Muscle of arm (tissue), 12 donors: ENCODE results near the gene PAX8. TPM values are rescaled to one million over a fixed set of nuclear protein-coding genes. Genes with fewer than 3 reads are reported as not detected.

Source experiments
- DNase-seq: peaks from one replicate; pipeline ENCODE4 v3.0.0-alpha.2; 2013
- polyA plus RNA-seq, 12 donors: library from polyadenylated mRNA; unstranded; fragments of 120-200 nt; gene quantifications; one replicate each; pipeline ENCODE4 v1.2.1, GENCODE V29; 2013; ENCODE audit not compliant: insufficient read length in 12 of 12

The PAX8 gene
- polyA plus RNA-seq, 12 donors, result 0.52 to 18.1 (median 2.0) TPM; not detected in 1

DNA sequence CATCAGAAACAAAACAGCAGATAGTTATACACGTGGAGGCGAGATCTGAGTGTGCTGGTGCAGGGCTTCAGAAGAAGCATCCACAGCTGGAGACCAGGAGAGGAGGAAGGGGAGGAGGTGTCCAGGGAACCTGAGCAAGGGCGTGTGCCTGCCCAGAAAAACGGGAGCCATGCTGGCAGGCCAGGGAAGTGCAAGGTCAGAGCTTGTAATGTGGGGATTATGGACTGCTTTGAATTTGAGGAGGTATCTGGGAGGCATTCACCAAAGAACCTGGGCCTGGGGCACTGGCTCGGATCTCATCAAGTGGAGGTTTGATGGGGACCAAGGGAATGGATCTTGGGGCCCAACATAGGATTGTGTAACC is 92.3 kb downstream of the PAX8 start:
- DNase-seq, result no peak

DNA sequence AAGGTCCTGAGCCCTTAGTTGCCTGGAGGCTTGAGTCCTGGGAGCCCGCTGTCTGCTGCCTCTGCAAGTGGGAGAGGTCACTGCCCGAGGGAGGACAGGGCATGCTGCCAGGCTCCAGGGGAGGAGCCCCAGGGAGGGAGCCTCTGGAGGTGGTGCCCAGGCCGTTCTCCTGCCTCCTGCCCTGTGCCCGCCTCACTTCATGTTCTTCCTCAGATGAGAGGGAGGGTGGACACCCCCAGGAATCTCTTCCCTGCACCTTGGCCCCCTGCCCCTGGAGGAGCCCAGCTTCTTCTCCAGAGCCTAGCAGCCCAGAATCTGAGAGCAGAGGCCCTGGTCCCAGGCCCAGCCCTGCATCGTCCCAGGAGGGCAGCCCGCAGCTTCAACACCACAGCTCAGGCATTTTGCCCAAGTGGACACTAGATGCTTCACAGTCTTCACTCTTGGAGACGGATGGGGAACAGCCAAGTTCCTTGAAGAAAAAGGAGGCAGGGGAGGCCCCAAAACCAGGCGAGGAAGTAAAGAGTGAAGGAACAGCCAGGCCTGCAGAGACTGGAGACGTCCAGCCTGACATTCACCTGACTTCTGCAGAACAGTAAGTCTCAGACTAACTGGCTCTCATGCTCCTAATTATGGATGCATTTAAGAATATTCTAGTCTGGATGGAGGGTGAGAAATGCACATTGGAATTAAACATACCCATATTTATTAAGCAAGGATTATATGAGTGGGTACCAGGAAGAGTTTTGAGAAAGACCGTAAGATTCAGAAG is 92.9 kb downstream of the PAX8 start:
- DNase-seq, result no peak

DNA sequence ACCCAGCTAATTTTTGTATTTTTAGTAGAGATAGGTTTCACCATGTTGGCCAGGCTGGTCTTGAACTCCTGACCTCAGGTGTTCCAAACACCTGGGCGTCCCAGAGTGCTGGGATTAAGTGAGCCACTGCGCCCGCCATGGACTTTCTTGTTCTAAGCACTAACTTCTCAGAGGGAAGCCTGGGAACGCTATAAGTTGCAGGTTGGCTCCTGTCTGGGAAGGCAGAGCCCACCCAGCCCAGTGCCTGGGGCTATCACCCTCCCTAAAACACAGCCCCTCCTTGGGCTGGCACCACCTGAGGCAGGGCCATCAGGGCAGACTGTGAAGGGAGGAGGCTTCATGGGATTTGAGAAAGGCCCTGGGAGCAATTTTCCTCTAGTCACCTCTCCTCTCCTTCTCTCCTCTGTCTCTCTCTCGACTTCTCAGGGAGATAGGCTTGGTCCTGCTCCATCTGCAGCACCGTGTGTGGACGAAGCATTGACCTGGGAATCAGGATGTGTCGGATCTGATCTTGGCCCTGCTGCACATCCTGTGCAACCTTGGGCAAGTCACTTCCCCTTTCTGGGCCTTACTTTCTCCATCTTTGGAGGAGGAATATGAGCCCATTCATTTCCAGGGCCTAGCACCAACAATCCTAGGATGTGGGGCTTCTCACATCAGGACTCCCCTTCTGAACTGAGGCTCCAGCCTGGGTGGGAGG is 94.0 kb downstream of the PAX8 start:
- no peak for DNase-seq

DNA sequence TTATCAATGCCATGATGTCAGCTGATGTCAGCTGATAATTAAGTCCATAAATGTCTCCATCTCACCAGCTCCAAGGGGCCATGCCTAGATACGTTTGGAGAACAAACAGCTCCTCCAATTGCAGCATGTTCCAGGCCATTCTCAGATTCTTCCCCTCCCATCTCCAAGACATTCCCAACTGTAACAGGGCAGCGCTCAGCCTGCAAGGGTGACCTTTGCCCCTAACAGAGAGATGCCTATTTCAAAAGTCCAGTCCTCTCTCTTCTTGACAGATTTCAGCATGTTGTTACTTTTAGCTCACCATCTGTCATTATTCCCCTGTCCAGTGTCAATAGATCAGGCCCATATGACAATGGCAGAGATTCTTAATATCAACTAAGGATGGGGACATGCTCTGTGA is 95.0 kb downstream of the PAX8 start:
- no peak for DNase-seq

DNA sequence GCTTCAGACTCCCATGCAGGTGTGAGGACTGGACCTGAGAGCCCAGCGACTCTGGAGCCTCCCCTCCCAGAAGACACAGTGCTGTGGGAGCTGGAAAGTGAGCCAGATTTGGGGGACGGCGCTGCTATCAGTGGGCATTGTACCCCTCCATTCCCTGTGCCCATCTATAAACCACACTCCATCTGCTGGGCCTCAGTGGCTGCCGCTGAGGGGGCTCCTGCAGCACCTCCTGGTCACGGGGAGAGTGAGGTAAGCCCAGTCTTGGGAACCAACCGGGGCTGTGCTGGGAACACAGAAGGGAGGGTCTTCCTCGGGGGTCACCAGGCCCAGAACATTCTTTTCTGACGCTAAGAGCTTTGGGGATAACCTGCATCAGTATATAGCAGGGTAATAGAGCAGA is 95.5 kb downstream of the PAX8 start:
- DNase-seq, result no peak

DNA sequence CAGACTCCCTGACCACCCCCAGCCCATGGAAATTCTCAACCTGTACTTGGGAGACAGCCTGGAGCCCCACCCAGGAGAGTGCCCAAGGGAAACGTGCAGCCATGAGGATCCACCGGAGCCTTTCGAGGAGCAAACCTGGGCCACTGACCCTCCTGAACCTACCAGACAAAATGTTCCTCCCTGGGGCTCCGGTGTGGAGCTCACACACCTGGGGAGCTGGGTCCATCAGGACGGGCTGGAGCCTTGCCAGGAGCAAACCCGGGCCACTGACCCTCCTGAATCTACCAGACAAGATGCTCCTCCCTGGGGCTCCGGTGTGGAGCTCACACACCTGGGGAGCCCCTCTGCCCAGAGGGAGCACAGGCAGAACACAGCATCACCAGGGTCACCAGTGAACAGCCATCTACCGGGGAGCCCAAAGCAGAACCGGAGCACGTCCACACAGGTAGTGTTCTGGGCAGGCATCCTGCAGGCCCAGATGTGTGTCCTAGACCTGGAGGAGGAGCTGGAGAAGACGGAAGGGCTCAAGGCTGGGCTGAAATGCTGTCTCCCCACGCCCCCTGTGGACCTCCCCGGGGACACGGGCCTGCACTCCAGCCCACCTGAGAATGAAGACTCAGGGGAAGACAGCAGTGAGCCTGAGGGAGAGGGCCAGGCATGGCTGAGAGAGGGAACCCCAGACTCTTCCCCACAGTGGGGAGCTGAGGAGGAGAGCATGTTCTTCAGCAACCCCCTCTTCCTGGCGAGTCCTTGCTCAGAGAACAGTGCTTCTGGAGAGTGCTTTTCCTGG is 96.1 kb downstream of the PAX8 start:
- DNase-seq, result no peak

DNA sequence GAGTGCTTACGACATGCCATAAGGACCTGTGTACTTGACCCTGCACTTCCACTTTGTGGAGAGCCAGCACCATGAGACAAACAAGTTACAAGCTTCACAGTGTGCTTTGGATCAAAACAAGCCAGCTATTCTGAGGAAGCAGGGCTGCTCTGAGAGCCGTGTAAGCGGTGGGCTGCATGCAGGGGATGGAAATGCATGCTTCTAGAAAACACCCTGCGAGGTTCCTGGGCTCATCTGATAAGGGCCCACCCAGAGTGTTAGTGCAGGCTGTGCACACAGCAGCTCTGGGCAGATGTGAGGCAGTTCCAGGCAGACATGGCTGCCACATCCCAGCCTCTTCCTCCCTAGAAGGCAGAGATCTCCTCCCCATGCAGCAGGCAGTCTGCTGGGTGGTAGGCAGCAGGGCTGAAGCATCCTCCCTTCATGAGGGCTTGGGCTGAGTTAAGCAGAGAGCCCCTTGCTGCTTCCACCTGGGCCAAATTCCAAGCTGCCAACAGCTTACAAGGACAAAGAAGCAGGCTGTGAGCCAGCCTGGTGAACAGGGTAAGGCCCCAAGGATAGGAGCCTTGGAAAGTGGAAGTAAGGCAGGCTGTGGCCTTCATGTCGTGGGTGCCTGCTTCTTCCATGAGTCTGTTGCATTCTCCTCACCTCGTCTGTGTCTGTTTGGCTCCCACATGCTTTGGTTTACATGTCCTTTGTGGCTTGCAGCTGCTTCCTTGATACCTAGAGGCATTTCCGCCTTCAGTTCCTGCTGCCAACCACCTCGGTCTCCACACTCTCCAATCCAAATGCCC is 97.3 kb downstream of the PAX8 start:
- DNase-seq, result no peak

DNA sequence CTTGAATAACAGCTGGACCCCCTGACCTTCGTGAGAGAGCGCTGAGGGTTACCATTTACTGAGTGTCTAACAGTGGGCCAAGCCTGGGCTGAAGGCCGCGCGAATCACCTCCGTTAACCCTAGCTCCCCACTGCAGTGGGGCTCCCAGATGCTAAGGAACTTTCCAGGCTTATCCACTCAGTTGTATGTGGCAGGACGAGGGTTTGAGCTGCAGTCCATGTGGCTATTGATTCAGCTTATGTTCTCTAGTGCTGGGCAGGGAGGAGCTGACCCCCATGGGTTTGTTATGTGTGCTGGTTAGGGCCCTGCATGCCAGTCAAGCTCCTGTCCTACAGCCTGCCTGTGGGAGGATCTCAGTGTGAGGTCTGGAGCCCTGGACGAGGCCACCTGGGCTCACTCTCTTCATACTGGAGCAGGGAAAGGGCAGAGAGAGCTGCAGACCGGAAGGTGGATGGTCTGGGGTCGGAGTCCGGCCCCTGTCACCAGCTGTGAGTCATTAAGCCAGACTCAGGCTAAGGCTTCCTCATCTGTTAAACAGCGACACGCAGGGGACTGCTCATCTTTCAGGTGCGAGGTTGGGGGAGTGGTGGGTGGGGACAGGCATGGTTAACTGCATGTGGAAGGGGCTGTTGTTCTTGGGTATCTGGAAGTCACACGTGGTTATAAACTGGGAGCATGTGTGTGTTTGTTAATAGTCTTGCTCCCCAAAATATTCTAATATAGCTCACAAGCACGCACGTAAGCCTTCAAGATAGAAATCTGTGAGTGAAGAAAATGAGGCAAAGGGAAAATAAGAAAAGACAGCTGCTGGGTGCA is 98.4 kb downstream of the PAX8 start:
- DNase-seq, result no peak

DNA sequence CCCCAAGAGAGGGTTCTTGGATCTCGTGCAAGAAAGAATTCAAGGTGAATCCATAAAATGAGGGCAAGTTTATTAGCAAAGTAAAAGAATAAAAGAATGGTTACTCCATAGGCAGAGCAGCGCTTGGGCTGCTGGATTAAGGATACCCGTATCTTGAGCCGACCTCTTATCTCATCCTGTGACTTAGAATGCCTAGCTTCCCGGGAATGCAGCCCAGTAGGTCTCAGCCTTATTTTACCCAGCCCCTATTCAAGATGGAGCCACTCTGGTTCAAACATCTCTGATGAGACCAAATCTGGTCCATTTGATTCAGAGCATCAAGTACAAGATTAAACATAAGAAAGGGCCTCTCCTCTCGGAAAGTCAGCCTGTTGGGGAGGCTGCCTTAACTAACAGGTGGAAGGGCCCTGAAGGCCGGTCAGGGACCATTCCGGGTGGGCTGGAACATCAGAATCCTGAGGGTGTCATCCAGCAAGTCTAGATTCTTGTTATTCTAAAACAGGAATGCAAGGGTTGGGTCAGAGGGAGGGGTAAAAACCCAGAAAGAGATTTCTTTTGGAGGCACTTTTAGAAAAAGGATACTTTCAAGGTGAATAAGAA is 99.2 kb downstream of the PAX8 start:
- no peak for DNase-seq

DNA sequence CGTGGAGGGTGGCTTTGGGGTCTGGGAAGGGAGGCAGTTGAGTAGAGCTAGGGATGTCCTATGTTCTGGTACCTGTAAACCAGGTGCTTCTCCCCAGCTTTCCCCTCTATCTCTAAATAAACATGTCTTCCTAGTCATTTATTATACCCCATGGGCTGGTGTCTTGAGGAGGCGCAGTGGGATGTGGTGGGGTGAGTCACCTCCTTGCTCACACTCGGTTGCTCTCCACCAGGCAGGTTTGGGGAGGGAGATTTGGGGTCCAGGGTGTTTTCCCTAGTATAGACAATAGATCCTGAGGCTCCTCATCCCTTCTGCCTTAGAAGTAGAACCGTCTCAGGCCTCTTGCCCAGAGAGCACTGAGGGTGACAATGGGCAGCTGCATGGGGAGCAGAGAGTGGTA is 99.8 kb downstream of the PAX8 start:
- DNase-seq, result no peak

DNA sequence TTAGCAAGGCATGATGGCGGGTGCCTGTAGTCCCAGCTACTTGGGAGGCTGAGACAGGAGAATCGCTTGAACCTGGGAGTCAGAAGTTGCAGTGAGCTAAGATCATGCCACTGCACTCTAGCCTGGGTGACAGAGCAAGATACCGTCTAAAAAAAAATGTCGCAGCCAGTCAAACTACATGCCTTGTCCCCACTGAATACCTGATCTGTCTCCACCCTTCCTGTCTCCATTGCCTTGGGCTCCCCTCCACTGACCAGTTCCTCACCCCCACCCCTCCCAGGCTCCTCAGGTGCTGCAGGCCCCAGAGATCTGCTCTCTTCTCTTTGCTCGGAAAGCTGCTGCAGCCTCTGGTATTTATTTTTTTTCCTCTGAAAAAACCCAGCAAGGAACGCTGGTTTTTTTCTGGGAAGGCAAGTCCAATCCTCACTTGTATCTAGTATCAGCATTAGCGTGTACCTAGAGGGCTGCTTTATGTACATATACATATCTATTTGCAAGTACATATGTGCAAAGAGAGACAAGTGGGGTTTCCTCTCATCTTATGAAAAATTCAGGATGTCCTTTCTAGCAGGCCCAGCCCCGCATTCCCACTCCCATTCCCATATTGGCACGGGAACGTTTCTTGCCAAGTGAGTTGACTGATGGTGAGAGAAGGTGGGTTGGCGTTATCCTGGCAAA is 100.5 kb downstream of the PAX8 start:
- DNase-seq, result no peak

DNA sequence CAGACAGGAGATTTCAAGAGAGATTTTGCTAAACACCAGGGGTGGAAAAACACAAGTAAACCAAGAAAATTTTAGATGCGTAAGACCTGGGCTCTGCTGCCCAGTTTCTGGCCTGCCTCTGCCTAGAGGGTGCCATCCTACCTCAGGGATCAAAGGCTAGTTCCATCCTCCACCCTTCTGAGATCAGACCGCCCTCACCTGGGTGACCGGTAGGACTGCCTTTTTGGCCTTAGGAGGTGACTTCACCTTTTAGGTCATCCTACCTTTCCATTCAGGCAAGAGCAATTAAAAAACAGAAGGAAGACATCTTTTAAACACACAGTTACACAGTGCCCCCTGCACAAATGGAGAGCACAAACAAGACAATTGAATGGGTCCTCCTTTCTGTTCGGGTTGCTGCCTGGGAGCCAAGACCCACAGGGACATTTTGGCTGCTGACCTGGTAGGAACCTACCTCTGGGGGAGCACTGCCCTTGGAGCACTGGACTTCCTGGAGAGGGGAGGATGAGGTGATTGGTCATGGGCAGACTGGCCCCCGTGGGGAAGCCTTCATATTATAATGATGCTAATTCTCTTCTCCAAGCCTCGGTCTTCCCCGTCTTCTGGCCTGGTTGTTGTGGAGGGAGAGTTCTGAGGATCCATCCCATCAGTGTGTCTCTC is 101.9 kb downstream of the PAX8 start:
- no peak for DNase-seq

DNA sequence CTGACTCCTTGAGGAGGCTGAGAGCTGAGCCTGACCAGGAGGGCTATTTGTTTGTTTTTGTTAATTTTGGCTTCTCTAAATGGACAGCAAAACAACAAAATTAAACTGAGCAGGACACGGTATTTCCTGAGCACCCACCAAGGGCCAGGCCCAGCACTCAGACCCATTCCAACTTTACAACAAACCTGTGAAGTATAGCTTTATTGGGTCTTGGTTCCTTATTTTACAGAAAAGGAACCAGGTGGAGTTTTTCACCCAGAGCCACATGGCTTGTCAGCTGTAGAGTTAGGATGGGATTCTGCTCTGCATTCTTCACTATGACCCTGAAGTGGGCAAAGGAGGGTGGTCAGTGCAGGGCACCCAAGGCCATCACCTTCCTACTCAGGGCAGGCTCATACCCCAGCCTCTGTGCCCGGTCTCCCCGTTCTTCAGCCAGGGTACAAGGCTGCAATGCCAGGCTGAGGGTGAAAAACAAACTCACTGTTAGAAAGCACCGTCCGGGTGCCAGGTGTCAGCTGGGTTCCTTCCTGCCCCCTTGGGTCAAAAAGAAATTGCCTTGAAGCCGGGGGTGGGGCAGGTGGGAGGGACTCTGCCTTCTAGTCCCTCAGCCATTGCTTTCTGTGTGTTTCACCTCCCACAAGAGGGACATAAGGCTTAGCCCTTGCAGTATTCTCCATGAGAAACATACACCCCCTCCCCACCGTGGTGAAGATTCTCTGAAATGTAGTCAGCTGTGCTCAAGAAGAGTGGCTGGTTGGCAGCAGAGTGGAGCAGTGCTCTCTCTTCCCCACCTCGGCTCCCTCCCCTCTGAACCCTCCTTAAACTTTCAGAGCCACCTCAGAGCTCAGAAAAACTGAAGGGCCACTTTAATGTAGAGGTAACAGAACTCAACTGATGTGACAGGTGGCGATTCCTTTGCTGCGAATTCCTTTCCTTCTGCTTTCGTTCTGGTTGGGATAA is 102.7 kb downstream of the PAX8 start:
- DNase-seq, result no peak

DNA sequence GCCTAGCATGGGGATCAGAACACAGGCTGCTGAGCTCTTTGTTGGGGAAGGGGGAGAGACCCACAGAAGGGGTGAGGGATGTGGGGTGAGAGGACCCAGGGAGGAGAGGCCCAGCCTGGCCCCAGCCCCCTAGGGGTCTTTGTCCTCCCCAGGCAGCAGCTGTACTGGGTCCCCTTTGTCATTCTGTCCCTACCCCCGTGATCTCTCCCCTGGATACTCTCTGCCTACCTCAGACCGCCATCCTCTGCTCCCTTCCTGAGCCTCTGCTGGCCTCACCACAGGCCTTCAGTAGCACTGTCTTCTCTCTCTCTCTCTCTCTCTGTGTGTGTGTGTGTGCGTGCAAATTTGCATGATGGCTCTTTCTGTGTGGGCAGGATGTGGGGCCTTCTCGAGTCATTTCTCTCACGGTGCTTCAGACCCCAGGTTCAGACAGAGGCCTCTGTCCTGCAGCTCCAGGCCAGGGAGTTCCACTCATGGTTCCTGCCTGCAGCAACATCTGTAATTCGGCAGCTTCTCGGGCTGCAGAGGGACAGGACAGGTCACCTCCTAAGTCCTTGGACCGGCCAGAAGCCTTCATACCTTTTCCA is 103.6 kb downstream of the PAX8 start:
- no peak for DNase-seq

DNA sequence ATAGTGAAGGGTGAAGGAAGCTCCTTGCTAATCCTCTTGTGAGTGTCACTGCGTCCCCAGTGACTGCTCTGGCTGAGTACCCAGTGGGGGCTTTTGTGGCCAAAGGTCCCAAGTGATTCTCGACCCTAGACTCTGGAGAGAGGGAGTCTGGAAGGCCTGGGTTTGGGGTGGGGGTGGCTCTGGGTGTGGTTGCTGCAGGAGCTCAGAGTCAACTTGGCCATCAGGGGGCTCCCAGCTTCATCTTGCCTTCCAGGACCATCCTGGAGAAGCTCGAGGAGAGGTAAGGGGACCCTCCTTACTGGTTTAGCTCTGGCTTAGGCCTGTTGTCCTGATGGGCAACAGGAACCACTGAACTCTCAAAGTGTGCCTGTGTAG is 104.4 kb downstream of the PAX8 start:
- DNase-seq, result no peak

DNA sequence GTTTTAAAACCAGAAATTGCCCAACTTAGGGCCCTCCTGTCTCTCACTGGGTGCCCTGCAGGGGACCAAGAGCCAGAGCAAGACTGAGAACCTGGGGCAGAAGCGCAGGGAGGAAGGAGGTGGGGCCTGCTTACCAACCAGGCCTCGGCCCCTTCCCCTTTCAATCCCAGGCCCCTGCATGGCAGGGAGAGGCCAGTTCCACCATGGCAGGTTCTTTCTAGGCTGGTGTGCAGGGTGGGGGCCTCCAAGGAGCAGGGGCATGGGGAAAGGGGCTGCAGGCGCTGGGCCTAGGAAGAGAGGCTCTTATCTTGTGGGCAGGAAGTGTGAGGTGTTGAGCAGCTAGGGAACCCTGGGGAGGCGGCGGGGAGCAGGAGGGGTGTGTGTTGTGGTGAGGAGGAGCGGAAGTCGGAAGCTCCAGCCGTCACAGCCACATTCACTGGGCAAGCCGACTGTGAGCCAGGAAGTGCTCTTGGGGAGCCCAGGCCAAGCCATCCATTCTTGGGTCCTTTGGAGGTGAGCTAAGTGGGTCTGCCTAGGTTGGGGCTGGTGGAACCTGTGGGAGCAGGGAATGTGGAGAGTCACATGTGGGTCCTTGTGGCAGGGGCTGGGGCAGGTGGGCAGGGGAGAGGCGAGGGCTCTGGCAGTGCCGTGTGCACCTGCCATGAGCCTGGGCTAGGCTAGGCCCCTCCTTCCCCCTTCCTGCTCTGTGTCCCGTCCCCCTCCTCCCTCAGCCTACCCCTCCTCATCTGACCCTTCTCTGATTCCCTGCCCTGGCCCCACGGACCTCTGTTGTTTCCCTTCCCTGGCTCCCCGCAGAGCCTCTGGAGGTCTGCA is 105.0 kb downstream of the PAX8 start, which contains the start of gene PSD4:
TSS of gene PSD4 (plus strand) at position 430 of the 834 bp plus-strand sequence. CDS start 8,486 bp downstream, outside the sequence.
- no peak for DNase-seq
